ENCODE data around the gene SIK1.

SIK1 gene

GRCh38 chr21:43365611-43366426, 61.1 kb downstream of the SIK1 start:
- DNase-seq, result no peak

GRCh38 chr21:43364851-43365424, 62.0 kb downstream of the SIK1 start:
- no peak for DNase-seq

Measured in OCI-M1 (cell line).